PC-9 (cell line): ENCODE measurements around the gene PPEF1.
A peak's percentile ranks its signal among the peaks of the same experiment; 100 is the strongest.

Experiments used
- EZH2 ChIP-seq: fragments of 200-600 bp; sonication (generic); IDR thresholded peaks from 2 replicates; pipeline ENCODE4 v1.8.0; 2017; ENCODE audit warnings: antibody characterized with exemption, low read depth
- TF ChIP-seq, protein P1 (sequence below): fragments of 200-600 bp; sonication (generic); conservative IDR thresholded peaks from 2 replicates; pipeline ENCODE4 v1.6.1; 2017; ENCODE audit warnings: mixed run types, antibody characterized with exemption, mild to moderate bottlenecking, moderate library complexity

DNA sequence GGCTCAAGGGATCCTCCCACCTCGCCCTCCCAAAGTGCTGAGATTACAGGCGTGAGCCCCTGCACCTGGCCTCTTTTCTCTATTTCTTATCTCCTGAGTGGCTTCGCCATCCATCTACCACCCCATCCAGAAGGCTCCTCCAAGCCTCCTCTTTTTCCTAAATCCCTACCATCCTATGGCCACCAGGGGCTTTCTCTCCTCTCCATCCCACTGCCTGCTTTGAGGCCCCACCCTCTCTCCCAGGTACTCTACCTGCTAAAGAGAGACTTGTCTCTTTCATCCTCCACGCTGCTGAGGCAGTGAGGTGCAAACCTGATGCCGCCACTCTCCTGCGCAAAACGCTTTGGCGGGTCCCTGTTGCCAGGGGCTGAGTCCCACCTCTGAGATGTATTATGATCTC is 42.5 kb upstream of the PPEF1 start:
- TF ChIP-seq, protein P1, sequence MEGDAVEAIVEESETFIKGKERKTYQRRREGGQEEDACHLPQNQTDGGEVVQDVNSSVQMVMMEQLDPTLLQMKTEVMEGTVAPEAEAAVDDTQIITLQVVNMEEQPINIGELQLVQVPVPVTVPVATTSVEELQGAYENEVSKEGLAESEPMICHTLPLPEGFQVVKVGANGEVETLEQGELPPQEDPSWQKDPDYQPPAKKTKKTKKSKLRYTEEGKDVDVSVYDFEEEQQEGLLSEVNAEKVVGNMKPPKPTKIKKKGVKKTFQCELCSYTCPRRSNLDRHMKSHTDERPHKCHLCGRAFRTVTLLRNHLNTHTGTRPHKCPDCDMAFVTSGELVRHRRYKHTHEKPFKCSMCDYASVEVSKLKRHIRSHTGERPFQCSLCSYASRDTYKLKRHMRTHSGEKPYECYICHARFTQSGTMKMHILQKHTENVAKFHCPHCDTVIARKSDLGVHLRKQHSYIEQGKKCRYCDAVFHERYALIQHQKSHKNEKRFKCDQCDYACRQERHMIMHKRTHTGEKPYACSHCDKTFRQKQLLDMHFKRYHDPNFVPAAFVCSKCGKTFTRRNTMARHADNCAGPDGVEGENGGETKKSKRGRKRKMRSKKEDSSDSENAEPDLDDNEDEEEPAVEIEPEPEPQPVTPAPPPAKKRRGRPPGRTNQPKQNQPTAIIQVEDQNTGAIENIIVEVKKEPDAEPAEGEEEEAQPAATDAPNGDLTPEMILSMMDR = peak; percentile 33; the same call in 1 of the 2 replicates
- TF ChIP-seq EZH2 = no peak
